ENCODE results near the gene PSD4.

PSD4 gene

DNA sequence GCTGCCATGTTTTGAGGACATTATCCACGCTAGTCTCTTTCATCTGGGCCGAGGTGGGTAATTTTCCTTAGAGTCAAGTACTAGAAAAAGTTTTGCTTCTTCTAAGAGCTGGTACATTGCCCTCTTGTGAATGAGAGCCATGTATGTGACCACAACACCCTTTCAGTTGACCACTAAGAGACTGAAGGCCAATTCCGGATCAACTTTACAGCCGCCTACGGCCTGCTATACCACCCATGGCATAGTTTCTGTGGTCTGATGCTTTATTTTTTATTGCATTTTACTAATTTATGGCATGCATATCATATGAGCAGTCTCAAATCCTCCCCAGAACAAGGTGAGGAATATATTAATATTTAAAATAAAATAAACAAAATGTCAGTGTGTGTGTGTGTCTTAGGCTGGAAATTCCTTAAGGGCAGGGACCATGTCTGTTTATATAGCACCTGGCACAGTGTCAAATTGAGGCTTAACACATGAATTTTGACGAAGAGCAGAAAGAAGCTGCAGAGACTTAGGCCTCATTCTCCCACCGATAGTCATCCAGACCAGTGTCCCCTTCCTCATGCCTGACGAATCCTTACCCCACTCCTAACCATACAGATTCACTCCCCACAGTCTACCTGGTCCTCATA is 35.4 kb downstream of the PSD4 start:
- DNase-seq = no peak

DNA sequence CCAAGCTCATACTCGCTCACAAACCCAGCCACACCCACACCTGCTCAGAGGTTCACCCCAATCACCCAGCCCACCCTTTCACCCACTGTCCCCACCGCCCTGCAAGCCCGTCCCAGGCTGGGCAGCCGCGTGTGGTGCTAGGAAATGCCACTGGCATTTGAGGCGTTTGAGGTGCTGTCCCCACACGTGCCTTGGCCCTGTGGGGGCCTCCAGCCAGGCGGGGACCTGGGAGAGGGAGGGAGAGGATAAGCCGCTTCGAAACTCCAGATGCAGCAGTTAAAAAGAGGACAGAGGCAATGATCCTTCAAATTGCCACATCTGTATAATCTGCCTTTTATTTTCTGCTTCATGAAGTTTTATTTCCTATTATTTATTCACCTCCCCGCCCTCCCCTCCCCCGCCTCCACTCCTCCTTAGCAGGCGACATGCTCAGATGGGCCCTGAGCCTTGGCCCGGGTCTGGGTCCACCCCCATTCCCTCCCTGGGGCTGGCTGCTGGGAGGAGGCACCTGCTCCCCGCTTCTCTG is 35.9 kb downstream of the PSD4 start:
- no peak for DNase-seq

DNA sequence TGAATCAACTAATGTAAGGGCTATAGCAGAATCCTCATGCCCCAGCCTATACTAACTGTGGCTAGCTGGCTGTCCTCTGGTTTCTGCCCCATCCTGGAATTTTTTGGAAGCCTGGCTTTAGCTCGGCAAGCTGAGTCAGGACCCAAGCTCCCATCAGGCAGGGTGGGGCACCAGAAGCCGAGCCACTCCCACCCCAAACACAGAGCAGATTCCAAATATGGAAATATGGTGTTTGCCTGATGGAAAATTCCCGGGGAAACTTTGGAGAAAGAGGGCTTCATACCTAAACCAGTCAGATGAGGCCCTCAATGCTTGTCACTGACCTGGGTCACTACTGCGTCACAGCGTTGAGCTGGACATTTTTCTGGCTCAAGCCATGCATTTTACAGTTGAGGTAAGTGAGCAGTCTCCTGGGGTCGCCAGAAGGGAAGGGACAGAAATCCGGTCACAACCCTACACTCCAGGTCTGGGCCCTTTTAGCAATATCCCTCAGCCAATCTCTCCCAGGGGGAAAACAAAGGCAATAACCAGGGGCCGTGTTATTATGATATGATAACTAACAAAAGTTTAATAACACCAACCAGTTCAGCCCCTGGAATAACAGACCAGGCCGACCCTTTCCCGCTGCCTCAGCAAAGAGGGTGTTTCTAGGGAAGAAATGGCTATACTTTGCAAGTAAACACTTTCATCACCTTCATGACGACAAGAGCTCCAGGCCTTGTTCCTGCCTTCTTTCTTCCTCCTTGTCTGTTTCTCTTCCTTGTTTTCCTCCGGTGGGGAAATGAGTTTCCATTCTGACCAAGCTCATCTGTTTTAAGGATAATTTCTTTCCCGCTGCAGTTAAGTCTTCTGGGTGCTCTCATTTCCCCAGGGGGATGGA is 37.7 kb downstream of the PSD4 start:
- no peak for DNase-seq

DNA sequence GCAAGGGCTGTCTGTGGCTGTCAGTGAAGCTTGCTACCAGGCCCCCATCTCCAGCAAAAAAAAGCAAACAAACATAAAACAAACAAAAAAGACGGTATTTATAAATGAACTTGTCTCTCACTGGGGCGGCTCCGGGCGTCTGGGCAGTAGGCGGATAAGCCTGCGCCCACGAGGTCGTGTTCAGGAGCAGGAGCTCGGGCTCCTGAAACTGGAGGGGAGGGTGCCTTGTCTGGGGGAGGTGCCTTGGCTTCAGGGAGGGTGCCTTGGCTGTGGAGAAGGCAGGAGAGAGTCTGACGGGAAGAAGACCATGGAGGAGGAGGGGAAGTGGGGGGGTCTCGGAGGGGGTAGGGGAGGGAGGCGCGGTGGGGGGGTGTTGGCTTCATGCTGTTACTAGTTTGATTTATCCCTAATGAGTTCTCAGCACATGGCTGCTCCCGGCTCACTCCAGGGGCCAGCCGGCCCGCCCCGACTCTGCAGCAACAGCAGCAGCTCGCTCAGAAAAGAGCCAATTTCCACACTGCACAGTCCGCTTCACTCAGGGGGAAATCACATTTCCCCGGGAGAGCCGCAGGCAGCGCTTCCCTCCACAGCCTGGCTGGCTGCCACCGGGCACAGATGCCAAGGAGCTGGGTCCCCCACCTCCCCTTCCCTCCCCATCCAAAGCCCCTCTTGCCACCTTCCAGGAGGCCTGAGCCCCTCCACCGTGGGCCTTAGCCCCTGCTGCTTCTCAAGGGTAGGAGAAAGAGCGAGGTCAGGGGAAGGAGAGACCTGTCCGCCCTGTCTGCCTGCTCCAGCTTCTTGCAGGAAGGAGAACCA is 38.7 kb downstream of the PSD4 start:
- no peak for DNase-seq

DNA sequence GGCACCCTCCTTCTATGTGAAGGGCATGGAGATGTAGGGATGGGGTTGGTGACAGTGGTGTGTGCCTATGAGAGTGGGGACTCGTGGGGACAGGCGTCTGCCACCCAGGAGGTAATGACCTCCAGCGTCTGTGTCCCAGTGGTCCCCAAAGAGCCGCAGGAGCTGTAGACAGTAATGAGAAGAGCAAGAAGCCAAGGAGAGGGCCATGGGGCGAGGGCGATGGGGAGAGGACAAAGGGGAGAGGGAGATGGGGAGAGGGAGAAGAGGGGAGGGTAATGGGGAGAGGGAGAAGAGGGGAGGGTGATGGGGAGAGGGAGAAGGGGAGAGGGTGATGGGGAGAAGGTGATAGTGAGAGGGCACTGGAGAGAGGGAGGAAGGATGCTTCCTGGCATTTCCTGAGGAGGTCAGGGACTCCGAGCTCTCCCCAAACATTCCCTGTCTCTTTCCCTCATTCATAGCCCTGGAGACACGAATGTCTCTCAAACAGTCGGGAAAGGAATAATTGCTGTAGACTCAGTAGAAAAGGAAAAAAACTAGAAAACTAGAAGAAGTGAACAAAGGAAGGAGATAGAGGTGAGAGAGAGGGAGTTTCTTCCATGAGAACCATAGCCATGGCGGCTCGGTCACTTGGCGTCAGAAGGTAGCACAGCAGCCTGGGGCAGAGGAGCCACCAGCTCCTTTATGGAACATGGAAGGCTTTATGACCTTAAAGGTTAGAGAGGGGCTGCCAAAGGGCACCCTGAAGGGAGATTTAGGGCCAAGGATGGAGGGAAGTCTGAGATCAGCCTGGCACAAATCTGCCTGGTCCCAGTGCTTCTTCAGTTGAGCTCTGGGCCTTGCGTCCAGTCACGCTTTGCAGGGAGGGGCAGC is 39.5 kb downstream of the PSD4 start:
- DNase-seq = no peak

DNA sequence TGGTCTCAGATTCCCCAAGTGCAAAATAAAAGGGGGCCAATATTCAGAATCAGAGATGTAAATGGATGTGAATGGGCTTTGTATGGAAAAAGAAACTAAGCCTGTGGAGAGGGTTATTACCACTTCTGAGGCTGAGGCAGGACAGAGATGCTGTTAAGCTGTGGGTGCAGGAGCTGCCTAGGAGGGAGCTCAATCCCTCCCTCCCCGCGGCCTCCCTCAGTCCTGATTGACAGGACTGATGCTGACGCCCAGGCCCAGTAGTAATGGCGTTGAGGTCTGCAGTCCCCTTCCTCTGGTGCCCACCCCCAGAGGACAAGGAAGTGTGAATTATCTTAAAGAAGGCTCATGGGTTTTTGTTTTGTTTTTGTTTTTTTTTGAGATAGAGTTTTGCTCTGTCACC is 40.4 kb downstream of the PSD4 start:
- DNase-seq = no peak

DNA sequence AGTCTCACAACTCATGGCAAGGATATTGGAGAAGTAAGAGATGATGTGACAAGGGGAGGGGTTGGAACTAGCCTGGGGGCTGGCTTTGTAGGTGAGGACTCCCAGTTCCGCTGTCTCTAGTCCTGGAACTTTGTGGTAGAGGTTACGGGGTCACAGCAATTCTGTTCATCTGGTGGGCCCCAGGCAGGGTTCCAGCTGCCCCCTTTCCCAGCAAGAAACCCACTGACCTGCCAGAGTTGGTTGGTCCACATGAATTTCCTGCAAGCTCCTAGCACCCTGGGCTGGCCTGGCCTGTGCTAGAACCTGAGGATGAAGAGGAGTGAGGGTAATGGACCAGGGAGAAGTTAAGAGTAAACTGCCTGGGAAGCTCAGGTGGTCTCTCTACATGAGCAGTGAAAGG is 41.3 kb downstream of the PSD4 start:
- no peak for DNase-seq

DNA sequence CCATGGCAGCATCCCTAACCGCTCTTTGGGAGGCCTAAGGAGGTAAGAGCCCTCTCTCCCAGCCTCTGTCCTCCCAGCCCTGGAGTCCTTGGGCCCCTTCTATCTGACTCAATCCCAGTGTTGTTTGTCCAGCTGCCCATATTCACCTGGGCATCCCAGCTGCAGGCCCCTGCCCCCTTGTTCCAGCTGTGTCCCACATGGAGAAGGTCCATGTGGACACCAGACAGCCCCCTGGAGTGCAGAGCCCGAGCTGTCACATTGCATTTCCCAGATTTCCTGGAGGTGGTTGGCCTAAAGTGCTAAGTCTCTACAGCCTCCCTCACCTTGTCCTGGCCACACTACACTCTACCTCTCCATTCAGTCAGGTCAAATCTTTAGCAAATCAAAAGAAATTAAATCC is 42.5 kb downstream of the PSD4 start:
- DNase-seq = no peak

DNA sequence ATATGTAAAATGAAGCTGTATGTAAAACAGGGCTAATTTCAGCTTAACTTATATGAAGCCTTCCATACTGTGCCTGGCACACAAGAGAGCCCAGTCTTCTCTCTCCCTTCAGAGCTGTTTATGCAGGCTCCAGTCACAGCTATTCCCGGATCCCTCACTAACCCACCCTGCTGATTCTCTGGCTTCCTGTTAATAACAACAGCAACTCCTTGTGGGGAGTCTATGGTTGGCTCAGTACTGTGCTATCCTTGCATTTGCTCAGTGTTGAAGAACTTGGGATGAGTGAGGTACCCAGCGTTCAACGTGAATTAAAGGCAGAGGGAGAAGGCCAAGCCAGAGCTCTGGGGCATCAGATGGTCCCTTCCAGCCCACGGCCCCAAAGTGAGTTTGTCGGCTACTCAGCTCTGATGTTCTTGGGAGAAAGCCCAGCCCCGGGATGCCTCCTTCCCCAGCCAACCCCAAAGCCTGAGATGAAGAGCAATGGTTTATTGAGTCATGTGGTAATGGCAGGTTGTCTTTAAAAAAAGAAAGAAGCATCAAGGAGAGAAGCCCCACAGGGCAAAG is 43.2 kb downstream of the PSD4 start:
- DNase-seq = no peak

DNA sequence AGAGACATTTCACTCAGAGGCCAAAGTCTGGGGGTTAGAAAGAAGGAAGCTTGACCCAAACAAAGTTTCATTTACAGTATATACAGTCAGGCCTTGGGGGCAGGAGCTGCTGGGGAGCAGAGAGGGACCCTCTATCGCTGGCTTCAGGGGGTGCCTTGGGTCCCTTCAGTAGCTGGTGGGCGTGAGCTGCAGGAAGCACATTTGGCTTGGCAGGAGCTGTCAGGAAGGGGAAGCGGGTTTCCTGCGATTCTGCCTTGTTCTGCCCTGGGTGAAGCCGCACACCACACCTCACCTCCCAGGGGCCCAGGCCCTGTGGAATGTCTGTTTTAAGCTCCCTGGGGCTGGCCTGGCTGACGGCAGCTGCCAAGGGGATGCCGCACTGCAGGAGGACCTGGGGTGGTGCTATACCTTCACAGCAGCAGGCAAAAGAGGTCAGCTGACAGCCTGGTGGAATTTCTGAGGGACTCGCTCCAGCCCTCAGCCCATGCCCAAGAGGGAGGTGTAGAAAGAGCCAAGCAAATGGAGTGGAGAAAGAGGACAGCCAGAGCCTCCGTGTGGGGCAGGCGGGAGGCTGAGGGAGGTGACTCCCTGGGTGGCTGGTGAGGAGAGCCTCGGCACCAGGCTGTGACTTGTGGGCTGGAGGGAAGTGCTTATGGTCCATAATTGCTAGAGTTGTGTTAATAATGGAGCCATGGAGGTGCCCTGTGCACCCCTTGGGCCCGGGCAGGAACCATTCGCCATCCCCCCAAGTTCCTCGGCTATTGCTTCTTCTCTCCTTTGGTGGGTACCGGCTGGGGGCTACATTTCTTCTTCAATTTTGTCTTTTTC is 43.9 kb downstream of the PSD4 start:
- DNase-seq = no peak

DNA sequence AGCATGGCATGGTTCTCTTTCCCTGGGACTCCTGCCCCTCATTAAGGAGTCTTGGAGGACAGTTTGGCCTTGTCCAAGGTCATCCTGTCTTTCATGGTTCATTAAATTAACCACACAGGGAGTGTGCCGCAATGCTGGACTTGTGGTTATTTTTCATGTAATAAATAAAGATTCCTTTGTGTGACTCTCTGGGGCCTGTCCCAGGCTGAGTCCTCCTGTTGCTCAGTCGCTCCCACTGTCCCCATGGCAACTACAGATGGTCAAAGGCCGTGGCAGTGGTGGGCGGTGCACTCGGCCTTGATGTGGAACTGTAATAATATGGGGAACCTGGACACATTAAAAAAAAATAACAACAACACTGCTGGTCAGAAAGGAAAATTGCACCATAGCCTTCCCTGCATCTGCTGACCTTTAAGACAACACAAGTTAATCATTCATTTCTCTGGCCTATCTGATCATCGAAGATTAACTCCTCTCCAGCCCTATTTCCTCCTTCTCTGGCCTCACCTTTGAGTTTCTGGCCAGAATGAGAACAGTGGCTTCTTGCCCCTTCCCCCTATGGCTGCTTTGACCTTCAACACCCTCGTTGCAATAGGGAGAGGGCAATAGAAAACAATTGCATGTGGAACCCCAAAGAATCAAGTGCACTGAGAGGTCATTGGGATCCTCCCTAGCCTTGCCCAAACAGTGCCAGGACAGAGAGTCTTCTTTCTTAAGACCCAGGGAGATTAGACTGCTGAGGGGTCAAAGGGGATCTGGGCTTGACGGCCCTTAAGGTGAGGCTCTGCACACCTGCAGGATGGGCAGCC is 44.7 kb downstream of the PSD4 start:
- DNase-seq = no peak

DNA sequence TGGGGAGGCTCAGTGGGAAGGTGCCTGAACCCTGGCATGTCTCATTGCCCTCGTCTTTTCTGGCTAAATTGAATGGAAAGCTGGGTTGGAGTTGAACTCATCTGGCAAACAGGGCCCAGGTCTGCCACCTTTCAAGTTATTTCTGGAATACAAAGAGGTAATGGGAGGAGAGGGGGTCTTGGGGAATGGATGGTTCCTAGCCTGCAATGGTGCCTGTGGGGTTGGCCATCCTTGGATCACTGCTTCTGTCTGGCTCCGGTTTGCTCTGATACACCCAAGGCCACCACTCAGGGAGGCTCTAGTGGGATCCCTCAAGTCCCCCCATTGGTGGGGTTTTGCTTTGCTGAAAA is 45.3 kb downstream of the PSD4 start:
- DNase-seq = no peak

DNA sequence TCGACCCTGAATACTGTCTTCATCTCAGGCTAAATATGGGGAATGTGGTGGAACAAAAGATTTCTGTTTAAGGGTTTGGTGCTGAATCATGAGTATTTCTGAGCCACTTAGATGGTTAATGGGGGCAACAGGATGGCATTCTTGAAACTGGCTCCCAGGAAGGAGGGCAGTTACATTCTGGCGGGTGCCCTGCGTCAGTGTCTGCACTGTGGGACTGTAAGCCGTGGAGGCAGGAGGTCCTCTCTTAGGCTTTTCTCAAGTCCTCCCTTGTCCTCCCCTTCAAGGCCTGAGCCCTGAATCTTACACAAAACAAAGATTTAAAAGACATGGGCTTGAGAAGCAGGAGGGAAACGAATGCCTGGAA is 45.7 kb downstream of the PSD4 start:
- no peak for DNase-seq

DNA sequence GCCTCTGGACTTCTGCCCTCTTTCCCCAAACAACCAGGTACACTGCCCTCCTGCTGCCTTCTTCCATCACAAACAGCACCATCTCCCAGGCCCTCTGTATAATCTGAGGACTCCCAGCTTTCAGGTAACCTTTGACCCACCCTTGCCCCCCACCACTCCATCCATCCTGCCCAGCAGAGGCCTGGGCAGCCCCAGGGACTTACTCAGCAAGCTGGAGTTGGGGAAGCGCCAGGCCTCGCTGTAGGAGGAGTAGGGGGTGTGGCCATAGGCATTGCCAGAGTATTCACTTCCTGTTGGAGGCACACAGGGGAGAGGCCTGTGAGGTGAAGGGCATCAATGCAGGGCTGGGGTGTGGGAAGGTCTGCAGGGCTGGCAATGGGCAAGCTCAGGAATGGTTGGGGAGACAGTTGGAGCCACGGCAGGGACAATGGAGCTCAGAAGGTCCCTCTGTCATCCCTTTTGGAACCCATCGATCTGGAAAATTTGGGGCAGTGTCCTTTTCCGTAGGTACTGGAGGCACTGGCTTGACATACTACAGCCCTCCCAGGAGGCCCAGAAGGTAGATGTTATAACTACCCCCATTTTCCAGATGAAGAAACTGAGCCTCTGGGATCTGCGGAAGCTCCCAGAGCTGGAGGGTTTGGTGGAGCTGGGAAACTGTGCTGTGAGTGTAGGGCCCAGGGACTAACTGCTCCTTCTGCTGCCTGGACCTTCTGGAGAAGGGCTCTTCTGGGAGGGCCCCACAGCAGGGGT is 46.3 kb downstream of the PSD4 start:
- no peak for DNase-seq

DNA sequence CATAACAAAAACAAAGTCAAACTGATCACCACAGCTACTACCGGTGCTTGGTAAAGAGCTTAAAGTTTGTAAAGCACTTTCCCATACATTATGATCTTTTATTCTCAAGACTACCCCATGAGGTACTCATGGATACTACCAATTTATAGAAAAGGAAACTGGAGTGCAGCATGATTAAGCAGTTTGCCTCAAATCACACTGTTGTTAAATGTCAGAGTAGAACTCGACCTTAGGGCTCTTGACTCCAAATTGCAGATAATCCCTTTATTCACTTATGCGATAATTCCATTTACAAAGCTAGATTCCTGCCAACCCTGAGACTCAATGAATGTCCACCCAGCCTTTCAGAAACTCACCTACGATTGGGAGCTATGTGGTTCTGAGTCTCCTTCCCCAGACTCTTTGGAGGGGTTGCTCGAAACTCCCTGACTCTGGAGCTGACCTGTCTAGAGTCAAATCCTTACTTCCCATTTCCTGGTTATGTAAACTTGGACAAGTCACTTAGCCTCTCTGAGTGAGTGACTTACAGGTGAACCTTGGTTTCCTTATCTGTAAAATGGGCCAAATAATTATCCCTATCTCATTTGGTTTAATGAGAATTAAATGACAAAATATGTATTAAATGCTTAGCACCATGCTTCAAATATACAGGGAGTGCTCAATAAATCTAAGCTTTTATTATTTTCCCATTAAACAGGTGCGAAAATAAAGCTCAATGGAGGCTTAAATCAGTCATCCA is 47.4 kb downstream of the PSD4 start:
- no peak for DNase-seq

DNA sequence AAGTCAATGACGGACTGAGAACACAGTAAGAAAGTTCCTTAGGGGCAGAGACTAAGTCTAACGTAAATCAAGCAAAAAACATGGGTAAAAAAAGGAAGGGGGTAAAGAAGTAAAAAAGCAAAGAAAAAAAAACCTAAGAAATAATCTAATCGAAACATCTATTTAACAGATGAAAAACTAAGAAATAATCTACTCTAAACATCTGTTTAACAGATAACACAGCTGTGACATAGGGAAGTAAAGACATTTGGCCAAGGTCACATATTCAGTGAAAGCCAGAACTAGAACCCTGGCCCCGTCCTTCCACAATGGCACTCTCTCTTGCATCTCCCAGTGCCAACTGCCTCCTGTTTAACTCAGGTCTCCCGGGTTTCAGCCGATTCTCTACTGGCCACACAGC is 48.1 kb downstream of the PSD4 start:
- DNase-seq = no peak

DNA sequence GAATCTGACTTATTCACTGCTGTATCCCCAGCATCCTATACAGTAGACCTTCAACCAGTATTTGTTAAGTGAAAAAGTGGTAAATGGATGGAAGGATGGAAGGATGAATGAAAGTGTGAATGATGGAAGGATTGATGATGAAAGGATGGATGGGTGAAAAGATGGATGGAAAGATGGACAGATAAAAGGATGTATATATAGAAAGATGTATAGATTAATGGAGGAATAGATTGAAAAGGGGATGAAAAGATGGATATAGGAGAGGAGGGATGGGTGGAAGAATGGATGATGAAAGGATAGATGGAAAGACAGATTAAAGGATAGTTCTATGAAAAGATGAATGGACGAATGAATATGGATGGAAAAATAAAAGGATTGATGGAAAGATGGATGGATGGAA is 50.0 kb downstream of the PSD4 start:
- DNase-seq = no peak

DNA sequence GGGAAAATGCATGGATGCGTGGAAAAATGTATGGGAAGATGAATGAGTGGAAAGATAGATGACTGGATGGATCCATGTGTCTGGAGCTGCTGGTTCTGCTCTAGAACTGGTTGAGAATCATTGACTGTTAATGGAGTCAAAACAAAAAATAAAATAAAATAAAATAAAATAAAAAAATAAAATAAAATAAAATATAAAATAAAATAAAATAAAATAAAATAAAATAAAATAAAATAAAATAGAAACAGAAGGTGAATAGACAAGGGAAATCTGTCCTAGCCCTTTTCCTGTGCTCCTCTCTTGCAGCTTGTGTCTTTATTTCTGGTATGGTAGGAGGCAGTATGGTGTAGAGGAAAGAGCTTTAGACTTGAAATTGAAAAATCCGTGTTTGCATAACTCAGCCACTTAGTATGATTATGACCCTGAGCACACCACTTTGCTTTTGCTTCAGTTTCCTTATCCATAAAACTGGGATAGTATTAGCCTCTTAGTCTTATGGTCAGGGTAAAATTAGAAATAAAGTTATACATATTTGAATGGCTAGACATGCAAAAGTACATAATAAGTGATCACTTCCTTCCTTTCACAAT is 51.0 kb downstream of the PSD4 start:
- no peak for DNase-seq

Data from activated CD4-positive, alpha-beta T cell treated with anti-CD3 and anti-CD28 coated beads, Interleukin-2, amount 50 U/mL, for 4 hours (primary cell).